PC-3 (cell line): ENCODE results near the gene KRT7.

ENCODE experiments used
- EZH2 ChIP-seq: fragments of 300-600 bp; sonication (generic); IDR thresholded peaks from one replicate; pipeline ENCODE4 v1.6.1; 2017; ENCODE audit warnings: antibody characterized with exemption, mild to moderate bottlenecking, low read length; ENCODE audit not compliant: unreplicated experiment
- EZH2phosphoT487 ChIP-seq: fragments of 300-600 bp; sonication (generic); IDR thresholded peaks from 2 replicates; pipeline ENCODE4 v1.6.1; 2018; ENCODE audit warnings: mild to moderate bottlenecking, antibody characterized with exemption, low read length, borderline replicate concordance
- TF ChIP-seq, protein P1 (sequence below): fragments of 300-600 bp; sonication (generic); conservative IDR thresholded peaks from 2 replicates; pipeline ENCODE4 v1.5.1; 2017; ENCODE audit warnings: antibody characterized with exemption, low read depth, mild to moderate bottlenecking, low read length

DNA sequence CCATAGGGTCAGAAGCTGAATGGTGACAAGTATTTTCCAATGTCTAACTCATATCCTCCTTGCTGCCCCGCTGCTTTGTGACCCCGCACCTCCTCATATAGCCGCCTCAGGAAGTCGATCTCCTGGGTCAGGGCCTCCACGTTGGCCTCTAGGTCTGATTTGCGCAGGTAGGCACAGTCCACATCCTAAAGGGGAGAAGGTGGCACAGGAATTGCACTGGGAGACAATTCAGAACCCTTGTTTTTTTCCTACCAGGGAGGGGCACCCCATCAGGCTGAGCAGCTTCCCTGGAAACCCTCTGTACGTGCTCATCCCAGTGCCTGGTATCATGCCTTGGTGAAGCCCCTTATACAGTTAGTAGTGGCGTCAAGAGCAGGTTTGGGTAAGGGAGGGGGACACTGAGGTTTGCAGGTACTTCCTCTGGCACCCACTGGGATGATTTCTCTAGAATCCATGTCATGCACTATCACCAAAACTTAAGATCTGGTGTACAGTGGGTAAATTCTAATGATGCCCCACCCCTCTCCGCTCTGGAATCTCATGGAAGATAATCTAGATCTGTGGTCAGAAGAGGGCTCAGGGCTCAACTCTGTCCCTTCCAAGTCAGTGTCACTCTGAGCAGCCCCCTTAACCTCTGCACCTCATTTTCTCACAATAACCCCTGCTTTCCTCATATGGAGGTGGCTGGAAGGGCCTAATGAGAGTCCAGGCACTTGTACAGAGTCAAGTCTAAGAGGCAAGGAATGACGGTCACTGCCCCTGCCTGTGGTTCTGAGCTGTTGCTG lies 21.3 kb downstream of the KRT7 start:
- TF ChIP-seq, protein P1, sequence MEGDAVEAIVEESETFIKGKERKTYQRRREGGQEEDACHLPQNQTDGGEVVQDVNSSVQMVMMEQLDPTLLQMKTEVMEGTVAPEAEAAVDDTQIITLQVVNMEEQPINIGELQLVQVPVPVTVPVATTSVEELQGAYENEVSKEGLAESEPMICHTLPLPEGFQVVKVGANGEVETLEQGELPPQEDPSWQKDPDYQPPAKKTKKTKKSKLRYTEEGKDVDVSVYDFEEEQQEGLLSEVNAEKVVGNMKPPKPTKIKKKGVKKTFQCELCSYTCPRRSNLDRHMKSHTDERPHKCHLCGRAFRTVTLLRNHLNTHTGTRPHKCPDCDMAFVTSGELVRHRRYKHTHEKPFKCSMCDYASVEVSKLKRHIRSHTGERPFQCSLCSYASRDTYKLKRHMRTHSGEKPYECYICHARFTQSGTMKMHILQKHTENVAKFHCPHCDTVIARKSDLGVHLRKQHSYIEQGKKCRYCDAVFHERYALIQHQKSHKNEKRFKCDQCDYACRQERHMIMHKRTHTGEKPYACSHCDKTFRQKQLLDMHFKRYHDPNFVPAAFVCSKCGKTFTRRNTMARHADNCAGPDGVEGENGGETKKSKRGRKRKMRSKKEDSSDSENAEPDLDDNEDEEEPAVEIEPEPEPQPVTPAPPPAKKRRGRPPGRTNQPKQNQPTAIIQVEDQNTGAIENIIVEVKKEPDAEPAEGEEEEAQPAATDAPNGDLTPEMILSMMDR, result no peak
- TF ChIP-seq EZH2, result no peak
- TF ChIP-seq EZH2phosphoT487, result no peak
